ENCODE results near the gene DYNC2H1.

DYNC2H1 gene

GRCh38 chr11:103515283-103515682 lies 406.1 kb downstream of the DYNC2H1 start:
- TF ChIP-seq GABPA (IDR thresholded peaks at IDR 0.05; ENCODE audit: low read depth) (no peak), SPI1 (IDR thresholded peaks at IDR 0.05; ENCODE audit: borderline replicate concordance, low read depth) (no peak), POLR2AphosphoS5 (IDR thresholded peaks at IDR 0.05; ENCODE audit: low read depth) (no peak), CTCF (IDR thresholded peaks at IDR 0.05; ENCODE audit: insufficient read depth, low read length) (no peak), REST (IDR thresholded peaks at IDR 0.05; ENCODE audit: insufficient replicate concordance, low read depth) (no peak)
- Histone ChIP-seq H3K27ac (replicated peaks) (no peak overlapping the region), H3K4me3 (replicated peaks; ENCODE audit: insufficient read depth, low read length) (no peak overlapping the region), H3K27me3 (ENCODE audit: insufficient read depth, poor library complexity, severe bottlenecking) (no peaks in the 10 kb centered on the region)
- DNase-seq (ENCODE audit: low read depth in 1 of 2, low spot score in 1 of 2), result no peak

DNA sequence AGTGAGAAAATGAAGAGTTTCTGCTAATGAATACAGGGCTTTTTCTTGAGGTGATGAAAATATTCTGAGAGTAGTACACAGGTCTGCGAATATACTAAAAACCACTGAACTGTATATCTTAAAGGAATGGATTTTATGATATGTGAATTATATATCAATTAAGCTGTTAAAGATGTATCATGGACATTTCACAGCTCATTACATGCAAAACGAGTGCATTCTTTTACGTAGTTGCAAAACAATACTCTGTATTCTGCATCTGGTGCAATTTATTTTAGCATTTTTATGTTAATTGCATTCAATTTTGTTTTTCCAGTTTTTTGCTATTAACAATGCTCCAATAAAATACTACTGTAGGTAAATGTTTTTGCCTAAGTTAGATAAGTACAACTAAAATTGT lies 411.6 kb downstream of the DYNC2H1 start:
- DNase-seq (ENCODE audit: low read depth in 1 of 2, low spot score in 1 of 2), result no peak
- peaks cover 6% of the 10 kb centered on the region for H3K27me3 ChIP-seq (ENCODE audit: insufficient read depth, poor library complexity, severe bottlenecking)

DNA sequence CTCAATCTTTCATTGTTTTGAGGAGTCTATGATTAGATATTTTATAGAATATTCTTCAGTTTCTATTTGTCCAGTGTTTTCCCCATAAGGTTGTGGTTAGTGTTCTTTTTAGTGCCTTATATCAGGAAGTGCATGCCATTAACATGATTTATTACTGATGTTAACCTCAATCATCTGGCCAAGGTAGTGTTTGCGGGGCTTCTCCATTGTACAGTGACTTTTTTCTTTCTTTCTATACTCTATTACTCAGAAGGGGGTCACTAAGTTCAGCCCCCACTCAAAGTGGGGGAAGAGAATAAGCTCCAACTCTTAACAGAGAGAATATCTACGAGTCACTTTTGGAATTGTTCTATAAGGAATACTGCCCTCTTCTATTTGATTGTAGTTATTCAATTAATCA lies 415.8 kb downstream of the DYNC2H1 start:
- H3K27ac ChIP-seq (replicated peaks), result no peak overlapping the region
- H3K4me3 ChIP-seq (replicated peaks; ENCODE audit: insufficient read depth, low read length), result no peak overlapping the region
- peaks cover 6% of the 10 kb centered on the region for H3K27me3 ChIP-seq (ENCODE audit: insufficient read depth, poor library complexity, severe bottlenecking)
- no peak for DNase-seq (ENCODE audit: low read depth in 1 of 2, low spot score in 1 of 2)
- no peak for TF ChIP-seq POLR2AphosphoS5 (IDR thresholded peaks at IDR 0.05; ENCODE audit: low read depth)
- no peak for TF ChIP-seq GABPA (IDR thresholded peaks at IDR 0.05; ENCODE audit: low read depth)
- TF ChIP-seq REST (IDR thresholded peaks at IDR 0.05; ENCODE audit: insufficient replicate concordance, low read depth), result no peak
- no peak for TF ChIP-seq CTCF (IDR thresholded peaks at IDR 0.05; ENCODE audit: insufficient read depth, low read length)
- TF ChIP-seq SPI1 (IDR thresholded peaks at IDR 0.05; ENCODE audit: borderline replicate concordance, low read depth), result no peak

More for the DNA sequence above, 411.6 kb downstream of the DYNC2H1 start:
- TF ChIP-seq GABPA (IDR thresholded peaks at IDR 0.05; ENCODE audit: low read depth) (no peak), REST (IDR thresholded peaks at IDR 0.05; ENCODE audit: insufficient replicate concordance, low read depth) (no peak), CTCF (IDR thresholded peaks at IDR 0.05; ENCODE audit: insufficient read depth, low read length) (no peak), POLR2AphosphoS5 (IDR thresholded peaks at IDR 0.05; ENCODE audit: low read depth) (no peak), SPI1 (IDR thresholded peaks at IDR 0.05; ENCODE audit: borderline replicate concordance, low read depth) (no peak)
- Histone ChIP-seq H3K27ac (replicated peaks) (no peak overlapping the region), H3K4me3 (replicated peaks; ENCODE audit: insufficient read depth, low read length) (no peak overlapping the region)

All from HL-60 (cell line).